H1 (cell line): Measurements from ENCODE around the gene SYNDIG1. TPM values are rescaled to one million over a fixed set of nuclear protein-coding genes. Genes with fewer than 3 reads are reported as not detected.

Experiments used
- CTCF ChIA-PET: fragments of 300-600 bp; sonication (Branson Sonifier 250); formaldehyde crosslinking; loops from one replicate; lab custom pipeline; 2021; ENCODE audit not compliant: partially characterized antibody; lab: Charles Lee
- POLR2A ChIA-PET: fragments of 300-600 bp; sonication (Branson Sonifier 250); formaldehyde crosslinking; loops from one replicate; lab custom pipeline; 2021; ENCODE audit warnings: inconsistent platforms; ENCODE audit not compliant: partially characterized antibody; lab: Charles Lee
- DNase-seq, 2 experiments: peaks; one replicate each; pipeline versions ENCODE4 v3.0.0 to v3.0.0-alpha.2; 2010 to 2022; ENCODE audit warnings: low spot score in 2 of 2, low read depth in 1 of 2, mixed read lengths in 1 of 2
- FAIRE-seq: peaks from 2 replicates; lab custom pipeline; 2011; peaks lifted over from hg19 to GRCh38; lab: Jason Lieb, UNC
- H2AFZ ChIP-seq: 2 replicates; pipeline ENCODE4 v1.8.1; 2012; ENCODE audit warnings: low read length, inconsistent platforms
- H2AK5ac ChIP-seq: 2 replicates; pipeline ENCODE4 v1.6.1; 2013; ENCODE audit warnings: low read depth, low read length
- H2BK120ac ChIP-seq: replicated peaks from 2 replicates; pipeline ENCODE3; 2013; ENCODE audit warnings: low read depth, low read length, inconsistent platforms
- H2BK12ac ChIP-seq: 2 replicates; pipeline ENCODE4 v1.6.1; 2013; ENCODE audit warnings: low read depth, low read length
- H2BK15ac ChIP-seq: 2 replicates; pipeline ENCODE4 v1.6.1; 2013; ENCODE audit warnings: low read length
- H2BK20ac ChIP-seq: 2 replicates; pipeline ENCODE4 v1.6.1; 2013; ENCODE audit warnings: low read length
- H2BK5ac ChIP-seq: 2 replicates; pipeline ENCODE4 v1.6.1; 2013; ENCODE audit warnings: low read depth, low read length
- H3K14ac ChIP-seq: 2 replicates; pipeline ENCODE4 v1.6.1; 2013; ENCODE audit warnings: inconsistent platforms; ENCODE audit not compliant: insufficient read length
- H3K18ac ChIP-seq: 2 replicates; pipeline ENCODE4 v1.6.1; 2013; ENCODE audit warnings: low read length; ENCODE audit errors: extremely low read depth
- H3K23ac ChIP-seq: 2 replicates; pipeline ENCODE4 v1.6.1; 2013; ENCODE audit warnings: inconsistent platforms; ENCODE audit not compliant: insufficient read length
- H3K23me2 ChIP-seq: 2 replicates; pipeline ENCODE4 v1.6.1; 2013; ENCODE audit warnings: low read depth, low read length
- H3K27ac ChIP-seq: 2 replicates; pipeline ENCODE4 v1.6.1; 2011; ENCODE audit warnings: low read depth, low read length, inconsistent platforms
- H3K27me3 ChIP-seq, 4 experiments: replicated peaks in 1 of 4; 1 replicate in 1 of 4; 2 replicates in 3 of 4; pipeline versions ENCODE4 v1.6.1 to v1.8.1; 2011 to 2013; ENCODE audit warnings: low read length in 3 of 4, mild to moderate bottlenecking in 3 of 4, inconsistent platforms in 2 of 4, mixed read lengths in 2 of 4, moderate library complexity in 1 of 4; ENCODE audit not compliant: control insufficient read depth in 3 of 4, insufficient read depth in 3 of 4; ENCODE audit errors: extremely low read depth in 1 of 4
- H3K36me3 ChIP-seq, 4 experiments: 2 replicates each; pipeline versions ENCODE4 v1.6.1 to v1.8.1; 2011 to 2013; ENCODE audit warnings: mild to moderate bottlenecking in 4 of 4, low read length in 3 of 4, moderate library complexity in 2 of 4, control low read depth in 1 of 4, inconsistent platforms in 1 of 4; ENCODE audit not compliant: insufficient read depth in 4 of 4, control insufficient read depth in 2 of 4
- H3K4ac ChIP-seq: replicated peaks from 2 replicates; pipeline ENCODE3; 2013; ENCODE audit warnings: low read length, low read depth, mixed read lengths, inconsistent platforms; ENCODE audit not compliant: insufficient read length
- H3K4me1 ChIP-seq, 4 experiments: replicated peaks in 1 of 4; 1 replicate in 1 of 4; 2 replicates in 3 of 4; pipeline versions ENCODE4 v1.6.1 to v1.8.1; 2011 to 2013; ENCODE audit warnings: low read length in 3 of 4, inconsistent platforms in 2 of 4, mixed read lengths in 1 of 4; ENCODE audit not compliant: insufficient read depth in 4 of 4, control insufficient read depth in 3 of 4
- H3K4me2 ChIP-seq, 2 experiments: 2 replicates each; pipeline versions ENCODE4 v1.6.1 to v1.8.1; 2011 to 2013; ENCODE audit warnings: low read depth in 2 of 2, low read length in 2 of 2, control low read depth in 1 of 2, inconsistent platforms in 1 of 2, mild to moderate bottlenecking in 1 of 2; ENCODE audit not compliant: insufficient read depth in 1 of 2
- H3K4me3 ChIP-seq, 4 experiments: fragments of 200-600, 300-600 bp in 1 of 4; sonication (generic), shearing (Covaris generic), sonication (Bioruptor Twin) in 1 of 4; 2 replicates each; pipeline versions ENCODE4 v1.5.1 to v1.8.1; 2011 to 2016; ENCODE audit warnings: low read length in 4 of 4, low read depth in 3 of 4, control low read depth in 2 of 4, inconsistent platforms in 2 of 4, mild to moderate bottlenecking in 2 of 4, mixed read lengths in 1 of 4, moderate library complexity in 1 of 4; ENCODE audit not compliant: insufficient read depth in 2 of 4; ENCODE audit errors: extremely low read depth in 1 of 4
- H3K56ac ChIP-seq: replicated peaks from 2 replicates; pipeline ENCODE3; 2013; ENCODE audit warnings: low read depth, mild to moderate bottlenecking, mixed read lengths, low read length, inconsistent platforms; ENCODE audit not compliant: insufficient read length
- H3K79me1 ChIP-seq: 2 replicates; pipeline ENCODE4 v1.6.1; 2013; ENCODE audit warnings: low read depth, low read length, control low read depth
- H3K79me2 ChIP-seq, 2 experiments: 2 replicates each; pipeline versions ENCODE4 v1.6.1 to v1.8.1; 2012 to 2013; ENCODE audit warnings: low read length in 2 of 2, mild to moderate bottlenecking in 2 of 2, inconsistent platforms in 1 of 2; ENCODE audit not compliant: insufficient read depth in 2 of 2, control insufficient read depth in 1 of 2
- H3K9ac ChIP-seq, 4 experiments: replicated peaks in 1 of 4; 1 replicate in 1 of 4; 2 replicates in 3 of 4; pipeline versions ENCODE4 v1.6.1 to v1.8.1; 2011 to 2013; ENCODE audit warnings: low read depth in 3 of 4, low read length in 3 of 4, control low read depth in 2 of 4, mild to moderate bottlenecking in 2 of 4, moderate library complexity in 2 of 4, inconsistent platforms in 1 of 4; ENCODE audit errors: extremely low read depth in 1 of 4
- H3K9me3 ChIP-seq, 2 experiments: 2 replicates each; pipeline versions ENCODE4 v1.6.1 to v1.8.1; 2012 to 2013; ENCODE audit warnings: mild to moderate bottlenecking in 2 of 2, moderate library complexity in 2 of 2, control low read depth in 1 of 2, inconsistent platforms in 1 of 2, low read depth in 1 of 2, low read length in 1 of 2, mixed read lengths in 1 of 2; ENCODE audit not compliant: insufficient read depth in 2 of 2
- H4K20me1 ChIP-seq, 2 experiments: replicated peaks in 1 of 2; 2 replicates each; pipeline versions ENCODE3 to v1.8.1; 2011 to 2013; ENCODE audit warnings: inconsistent platforms in 2 of 2, low read length in 2 of 2, mild to moderate bottlenecking in 1 of 2; ENCODE audit not compliant: insufficient read depth in 2 of 2, control insufficient read depth in 1 of 2
- H4K5ac ChIP-seq: 2 replicates; pipeline ENCODE4 v1.6.1; 2013; ENCODE audit warnings: low read length, low read depth, mixed read lengths, inconsistent platforms; ENCODE audit not compliant: insufficient read length
- H4K8ac ChIP-seq: 2 replicates; pipeline ENCODE4 v1.8.0; 2013; ENCODE audit warnings: mild to moderate bottlenecking, moderate library complexity, low read length, inconsistent platforms; ENCODE audit not compliant: insufficient read depth; ENCODE audit errors: extremely low read depth
- H4K91ac ChIP-seq: replicated peaks from 2 replicates; pipeline ENCODE3; 2013; ENCODE audit warnings: low read length, mixed read lengths, inconsistent platforms; ENCODE audit not compliant: insufficient read length
- CHD2 ChIP-seq: IDR thresholded peaks from 2 replicates; pipeline ENCODE4 v1.6.1; 2012; ENCODE audit warnings: low read length, improper control_type of control experiment
- EGR1 ChIP-seq: IDR thresholded peaks from 2 replicates; pipeline ENCODE4 v1.6.1; 2011; ENCODE audit warnings: low read depth, low read length, borderline replicate concordance
- GTF2F1 ChIP-seq: IDR thresholded peaks from 2 replicates; pipeline ENCODE4 v1.6.1; 2012; ENCODE audit warnings: low read depth, low read length, improper control_type of control experiment, borderline replicate concordance
- JUN ChIP-seq: IDR thresholded peaks from 2 replicates; pipeline ENCODE4 v1.6.1; 2011; ENCODE audit warnings: low read depth, mild to moderate bottlenecking, improper control_type of control experiment, low read length
- MAX ChIP-seq: IDR thresholded peaks from 2 replicates; pipeline ENCODE4 v1.6.1; 2012; ENCODE audit warnings: inconsistent platforms
- RNF2 ChIP-seq: fragments of 200-900, 300-1000 bp; sonication (generic); IDR thresholded peaks from 2 replicates; pipeline ENCODE4 v1.7.1; 2016; ENCODE audit warnings: borderline replicate concordance, low read depth, mild to moderate bottlenecking, antibody characterized with exemption, low read length; ENCODE audit not compliant: poor library complexity, severe bottlenecking; ENCODE audit errors: missing control alignments
- SAP30 ChIP-seq: fragments of 300-600 bp; sonication (generic); IDR thresholded peaks from 2 replicates; pipeline ENCODE4 v1.7.1; 2012; ENCODE audit warnings: low read length, moderate library complexity, mild to moderate bottlenecking, inconsistent platforms; ENCODE audit not compliant: insufficient read depth, insufficient replicate concordance
- SIN3A ChIP-seq, 2 experiments: IDR thresholded peaks in 1 of 2; conservative IDR thresholded peaks in 1 of 2; 2 replicates each; pipeline ENCODE4 v1.6.1; 2011 to 2012; ENCODE audit warnings: low read length in 2 of 2, improper control_type of control experiment in 1 of 2, low read depth in 1 of 2, mild to moderate bottlenecking in 1 of 2
- SIRT6 ChIP-seq: IDR thresholded peaks from one replicate; pipeline ENCODE4 v1.7.1; 2012; ENCODE audit warnings: low read length, inconsistent platforms
- TCF12 ChIP-seq: IDR thresholded peaks from 2 replicates; pipeline ENCODE4 v1.6.1; 2011; ENCODE audit warnings: low read depth, mild to moderate bottlenecking, low read length
- WGBS, 2 experiments: shearing (Covaris generic) in 1 of 2; methylation state at CpG; one replicate each; pipeline versions ENCODE4 v1.1.6 to v1.1.7; 2013 to 2015; ENCODE audit warnings: low lambda C conversion rate in 2 of 2, mixed read lengths in 2 of 2, inconsistent platforms in 1 of 2, low coverage in 1 of 2, missing lambda C conversion rate in 1 of 2; ENCODE audit not compliant: insufficient replicate concordance in 2 of 2, insufficient coverage in 1 of 2, insufficient read length in 1 of 2; ENCODE audit errors: extremely low coverage in 1 of 2, missing lambda C conversion rate in 1 of 2; 5-methylcytosine and 5-hydroxymethylcytosine counted together
- polyA plus RNA-seq, 7 experiments: library from polyadenylated mRNA; depleted of rRNA in 3 of 7; stranded (reverse) in 5 of 7; unstranded in 2 of 7; fragments of >200 nt in 5 of 7; fragments of 200-250 nt in 2 of 7; gene quantifications; 1 replicate in 5 of 7; 2 replicates in 1 of 7; 4 replicates in 1 of 7; pipeline versions ENCODE4 v1.2.1 to v1.2.3, GENCODE V29; 2011 to 2013; ENCODE audit warnings: missing spikeins in 2 of 7, mixed read lengths in 2 of 7
- total RNA-seq: library from RNA; stranded (reverse); fragmentation: NEBNext Ultra II Directional; extraction: Animal tissue kit (Norgen Biotek cat#: 25700); gene quantifications from 2 replicates; pipeline ENCODE4 v1.2.1, GENCODE V29; 2021

SYNDIG1 gene
- total and polyA plus RNA-seq, 2 of the 8 experiments (the other 6 are each of a cell fraction or from before 2014, with no cell fraction given) = 6.5 to 7.8 TPM

GRCh38 chr20:24483435-24484080, 14.1 kb downstream of the SYNDIG1 start:
- no peak overlapping the region for H3K56ac ChIP-seq
- H3K14ac ChIP-seq = no peak overlapping the region
- DNase-seq (no peak), FAIRE-seq (no peak)
- no peak overlapping the region for H3K9ac ChIP-seq
- no peak for TF ChIP-seq MAX
- no peak for TF ChIP-seq GTF2F1
- no peak for TF ChIP-seq EGR1
- TF ChIP-seq TCF12 = no peak
- no peak for TF ChIP-seq RNF2
- TF ChIP-seq SIRT6 = no peak
- no peak for TF ChIP-seq JUN
- no peak for TF ChIP-seq SAP30
- TF ChIP-seq CHD2 = no peak
- no peak for TF ChIP-seq SIN3A (conservative IDR thresholded peaks at IDR 0.05 in 1 of 2, IDR thresholded peaks at IDR 0.05 in 1 of 2; ENCODE audit: low read depth in 1 of 2, low read length in 2 of 2)
- no peak overlapping the region for H2BK12ac ChIP-seq
- no peak overlapping the region for H3K27ac ChIP-seq
- no peak overlapping the region; the same call in 1 of the 2 replicates for H2BK15ac ChIP-seq
- H3K18ac ChIP-seq = no peak overlapping the region
- no peaks in the 10 kb centered on the region for H3K27me3 ChIP-seq
- no peak overlapping the region for H2BK5ac ChIP-seq
- no peak overlapping the region for H2BK120ac ChIP-seq
- H3K9me3 ChIP-seq = no peaks in the 10 kb centered on the region
- 86% methylated on average over 18 of the region's 18 CpGs; no CpG with 5 or more reads in 1 of the 2 experiments for WGBS, 2 experiments
- H3K4ac ChIP-seq = no peak overlapping the region
- H2AK5ac ChIP-seq = no peak overlapping the region
- no peak overlapping the region for H3K23ac ChIP-seq
- peaks cover 0 to 7% (median 2%) of the 10 kb centered on the region in 4 experiments; a peak in 2 of 8 replicates for H3K36me3 ChIP-seq
- peaks cover 0 to 14% (median 3%) of the 10 kb centered on the region in 4 experiments; a peak in 4 of 7 replicates for H3K4me1 ChIP-seq
- no peak overlapping the region for H2AFZ ChIP-seq
- peaks cover 6 to 9% of the 10 kb centered on the region in 2 experiments for H4K20me1 ChIP-seq
- H2BK20ac ChIP-seq = no peak overlapping the region
- H3K79me1 ChIP-seq = peaks cover 9% of the 10 kb centered on the region
- H3K4me3 ChIP-seq = no peak overlapping the region
- no peak overlapping the region for H3K4me2 ChIP-seq
- ChIA-PET CTCF (interaction anchor here (0.8 kb wide), 1 partner anchor 10 kb away, joined by 3 read pairs; no protein-coding TSS in a partner anchor), POLR2A (no interaction called here)
- H3K23me2 ChIP-seq = no peaks in the 10 kb centered on the region
- no peak overlapping the region for H4K91ac ChIP-seq
- H3K79me2 ChIP-seq = peaks cover 0 to 40% of the 10 kb centered on the region in 2 experiments; a peak in 2 of 4 replicates
- H4K8ac ChIP-seq = no peak overlapping the region
- H4K5ac ChIP-seq = no peak overlapping the region
